K562 (cell line): ENCODE results near the gene STUM. TPM values are rescaled to one million over a fixed set of nuclear protein-coding genes. Genes with fewer than 3 reads are reported as not detected.

Experiments used
- ATAC-seq: fragments of 200-7000 bp; cut with Tn5 transposase; 3 replicates; pipeline ENCODE4 v1.9.1; 2020; ENCODE audit warnings: moderate library complexity
- BruUV-seq: library from RNA; stranded (reverse); fragments of 400-500 nt; replicated peaks from 2 replicates; lab custom pipeline; 2021; lab: Mats Ljungman, UMichigan
- CTCF ChIA-PET: fragments of 300-600 bp; formaldehyde crosslinking; extraction: SDS; loops from one replicate; lab custom pipeline; 2021; ENCODE audit warnings: low intra/inter-chr PET ratio; lab: Yijun Ruan, JAX
- POLR2A ChIA-PET: fragments of 300-600, 350-650 bp; sonication (Branson Sonifier 250); formaldehyde crosslinking; extraction: SDS; loops from one replicate; lab custom pipeline; 2021; ENCODE audit warnings: antibody characterized with exemption, inconsistent platforms; lab: Yijun Ruan, JAX
- DNase-seq, 4 experiments: peaks; one replicate each; pipeline versions ENCODE4 v3.0.0 to v3.0.0-alpha.2; 2011 to 2018; ENCODE audit warnings: low spot score in 3 of 4, mixed read lengths in 3 of 4; ENCODE audit errors: extremely low read depth in 1 of 4
- FAIRE-seq: peaks from 2 replicates; lab custom pipeline; 2011; peaks lifted over from hg19 to GRCh38; lab: Jason Lieb, UNC
- H2AFZ ChIP-seq: 2 replicates; pipeline ENCODE4 v1.6.0; 2011; ENCODE audit warnings: low read depth, low read length, control low read depth, inconsistent platforms
- H3K27ac ChIP-seq: fragments of 200-600 bp; 3 replicates; pipeline ENCODE4 v1.8.0; 2011; ENCODE audit warnings: low read depth, mild to moderate bottlenecking, control low read depth, inconsistent platforms, low read length, moderate library complexity, mixed read lengths; ENCODE audit errors: extremely low read depth
- H3K27me3 ChIP-seq, 2 experiments: fragments of 300-600 bp in 1 of 2; 2 replicates in 1 of 2; 3 replicates in 1 of 2; pipeline versions ENCODE4 v1.6.0 to v1.8.0; 2011; ENCODE audit warnings: inconsistent platforms in 2 of 2, low read length in 2 of 2, mild to moderate bottlenecking in 1 of 2, mixed read lengths in 1 of 2, moderate library complexity in 1 of 2; ENCODE audit not compliant: control insufficient read depth in 2 of 2, insufficient read depth in 2 of 2
- H3K36me3 ChIP-seq: fragments of 300-600 bp; 3 replicates; pipeline ENCODE4 v1.8.0; 2011; ENCODE audit warnings: mild to moderate bottlenecking, low read length, inconsistent platforms; ENCODE audit not compliant: control insufficient read depth, insufficient read depth
- H3K4me1 ChIP-seq, 2 experiments: fragments of 200-600 bp in 1 of 2; replicated peaks in 1 of 2; 2 replicates in 1 of 2; 3 replicates in 1 of 2; pipeline versions ENCODE4 v1.5.1 to v1.8.0; 2011; ENCODE audit warnings: inconsistent platforms in 2 of 2, low read length in 2 of 2, mild to moderate bottlenecking in 1 of 2, mixed read lengths in 1 of 2, moderate library complexity in 1 of 2; ENCODE audit not compliant: control insufficient read depth in 2 of 2, insufficient read depth in 2 of 2
- H3K4me2 ChIP-seq: 2 replicates; pipeline ENCODE4 v1.6.1; 2011; ENCODE audit warnings: low read length, control low read depth, inconsistent platforms, mixed read lengths; ENCODE audit not compliant: insufficient read depth
- H3K4me3 ChIP-seq: fragments of 200-600 bp; sonication (generic), shearing (Covaris generic); 2 replicates; pipeline ENCODE4 v1.5.1; 2016; ENCODE audit warnings: control low read depth, inconsistent platforms
- H3K79me2 ChIP-seq: fragments of 200-600 bp; 3 replicates; pipeline ENCODE4 v1.8.0; 2011; ENCODE audit warnings: low read length, inconsistent platforms; ENCODE audit not compliant: control insufficient read depth, insufficient read depth
- H3K9ac ChIP-seq, 2 experiments: 2 replicates each; pipeline versions ENCODE4 v1.6.0 to v1.6.1; 2011; ENCODE audit warnings: low read depth in 2 of 2, low read length in 2 of 2, control low read depth in 1 of 2, inconsistent platforms in 1 of 2, mild to moderate bottlenecking in 1 of 2, mixed read lengths in 1 of 2; ENCODE audit not compliant: insufficient read depth in 1 of 2
- H3K9me1 ChIP-seq: one replicate; pipeline ENCODE4 v1.6.0; 2011; ENCODE audit warnings: inconsistent platforms, mild to moderate bottlenecking, low read length, moderate library complexity; ENCODE audit not compliant: control insufficient read depth, insufficient read depth
- H3K9me3 ChIP-seq: replicated peaks from 2 replicates; pipeline ENCODE4 v1.5.1; 2011; ENCODE audit warnings: low read depth, low read length, inconsistent platforms; ENCODE audit not compliant: control insufficient read depth, insufficient read depth
- H4K20me1 ChIP-seq: replicated peaks from 2 replicates; pipeline ENCODE4 v1.6.1; 2011; ENCODE audit warnings: low read length, inconsistent platforms, mixed read lengths; ENCODE audit not compliant: control insufficient read depth, insufficient read depth
- BCOR ChIP-seq: fragments of 450-650 bp; IDR thresholded peaks from 2 replicates; pipeline ENCODE4 v1.6.1; 2016
- BRCA1 ChIP-seq, 2 experiments: fragments of 450-650 bp in 1 of 2; sonication (generic) in 1 of 2; formaldehyde crosslinking in 1 of 2; IDR thresholded peaks; 2 replicates each; pipeline versions ENCODE4 v1.5.0 to v1.6.1; 2017 to 2020; ENCODE audit warnings: mild to moderate bottlenecking in 1 of 2, missing genetic modification reagents in 1 of 2
- CBX1 ChIP-seq: sonication (generic); IDR thresholded peaks from 2 replicates; pipeline ENCODE4 v1.6.1; 2016; ENCODE audit warnings: antibody characterized with exemption, low read depth, mild to moderate bottlenecking
- FIP1L1 ChIP-seq: fragments of 200-400 bp; formaldehyde crosslinking; IDR thresholded peaks from 2 replicates; pipeline ENCODE4 v1.6.1; 2018; ENCODE audit warnings: mild to moderate bottlenecking, low read depth, low read length; ENCODE audit not compliant: poor library complexity, severe bottlenecking
- MIER1 ChIP-seq: fragments of 450-650 bp; IDR thresholded peaks from 2 replicates; pipeline ENCODE4 v1.6.1; 2016; ENCODE audit warnings: antibody characterized with exemption, mild to moderate bottlenecking, low read depth
- NUFIP1 ChIP-seq: fragments of 450-650 bp; IDR thresholded peaks from 2 replicates; pipeline ENCODE4 v1.6.1; 2018; ENCODE audit not compliant: partially characterized antibody
- POLR2AphosphoS5 ChIP-seq: IDR thresholded peaks from 2 replicates; pipeline ENCODE4 v1.6.1; 2011; ENCODE audit warnings: mild to moderate bottlenecking, low read depth, low read length, moderate library complexity; ENCODE audit not compliant: control insufficient read depth, insufficient read depth
- PYGO2 ChIP-seq: fragments of 450-650 bp; IDR thresholded peaks from 2 replicates; pipeline ENCODE4 v1.6.1; 2016; ENCODE audit warnings: mild to moderate bottlenecking, missing genetic modification characterization, moderate library complexity, missing compliant biosample characterization
- RBM14 ChIP-seq: fragments of 200-400 bp; formaldehyde crosslinking; IDR thresholded peaks from 2 replicates; pipeline ENCODE4 v1.6.1; 2018; ENCODE audit warnings: low read depth, mild to moderate bottlenecking, low read length, moderate library complexity, borderline replicate concordance; ENCODE audit not compliant: insufficient read depth
- SMAD3 ChIP-seq: fragments of 450-650 bp; formaldehyde crosslinking; conservative IDR thresholded peaks from 2 replicates; pipeline ENCODE4 v1.4.0; 2020; ENCODE audit warnings: mild to moderate bottlenecking
- SPI1 ChIP-seq: IDR thresholded peaks from 2 replicates; pipeline ENCODE4 v1.6.1; 2011; ENCODE audit warnings: low read depth, low read length, control low read depth, borderline replicate concordance
- STAG1 ChIP-seq: sonication (generic); formaldehyde crosslinking; IDR thresholded peaks from 2 replicates; pipeline ENCODE4 v1.5.0; 2020; ENCODE audit warnings: missing genetic modification reagents, borderline replicate concordance
- ZFP36 ChIP-seq: fragments of 150-350 bp; IDR thresholded peaks from 2 replicates; pipeline ENCODE4 v1.6.1; 2018; ENCODE audit warnings: low read length, low read depth; ENCODE audit not compliant: partially characterized antibody
- ZNF75A ChIP-seq: fragments of 450-650 bp; formaldehyde crosslinking; IDR thresholded peaks from 2 replicates; pipeline ENCODE4 v1.4.0; 2020; ENCODE audit warnings: mild to moderate bottlenecking
- WGBS: fragments of 100-300 bp; shearing (Covaris generic); methylation state at CpG from one replicate; pipeline ENCODE4 v1.1.6; 2016; ENCODE audit warnings: low coverage, mixed read lengths; ENCODE audit not compliant: insufficient coverage; ENCODE audit errors: missing lambda C conversion rate; 5-methylcytosine and 5-hydroxymethylcytosine counted together
- in situ Hi-C: fragments of 300-500 bp; cut with MboI; formaldehyde crosslinking; loops from 4 replicates; pipeline ENCODE4 v1.15.0; 2018; ENCODE audit warnings: inconsistent platforms, mixed read lengths
- intact Hi-C: fragments of 100-400 bp; cut with micrococcal nuclease; formaldehyde crosslinking; loops from 2 replicates; pipeline ENCODE4 v1.14.2; 2022
- polyA plus RNA-seq, 8 experiments: library from polyadenylated mRNA; depleted of rRNA in 4 of 8; stranded (reverse) in 5 of 8; unstranded in 3 of 8; fragments of >200 nt; fragmentation: Nextera tagmentation in 2 of 8; fragmentation: Illumina TruSeq in 1 of 8; extraction: Ambion mirVana in 2 of 8; extraction: Trizol in 1 of 8; gene quantifications; 2 replicates each; pipeline versions ENCODE4 v1.2.1 to v1.2.3, GENCODE V29; 2011 to 2014; ENCODE audit warnings: inconsistent platforms in 1 of 8, missing spikeins in 1 of 8
- total RNA-seq, 7 experiments: library from RNA; depleted of rRNA in 6 of 7; stranded (reverse); fragments of >200 nt in 6 of 7; fragmentation: Illumina TruSeq in 2 of 7; extraction: Trizol in 2 of 7; gene quantifications; 2 replicates each; pipeline versions ENCODE4 v1.2.1 to v1.2.3, GENCODE V29; 2011 to 2021; ENCODE audit warnings: low replicate concordance in 1 of 7
- TF ChIP-seq, protein P1 (sequence below): fragments of 250-450 bp; sonication (Bioruptor Pico); IDR thresholded peaks from 2 replicates; pipeline ENCODE4 v1.5.0; 2020; ENCODE audit warnings: mild to moderate bottlenecking, borderline replicate concordance
- TF ChIP-seq, protein P2 (sequence below): fragments of 250-450 bp; sonication (Bioruptor Pico); IDR thresholded peaks from 2 replicates; pipeline ENCODE4 v1.4.0; 2020; ENCODE audit warnings: mild to moderate bottlenecking, moderate library complexity
- TF ChIP-seq, protein P3 (sequence below): fragments of 450-650 bp; IDR thresholded peaks from 2 replicates; pipeline ENCODE4 v1.6.1; 2017; ENCODE audit warnings: mild to moderate bottlenecking, moderate library complexity

The STUM gene
- total and polyA plus RNA-seq, 9 of the 15 experiments (the other 6 are each of a cell fraction or from before 2014, with no cell fraction given) = not detected

DNA sequence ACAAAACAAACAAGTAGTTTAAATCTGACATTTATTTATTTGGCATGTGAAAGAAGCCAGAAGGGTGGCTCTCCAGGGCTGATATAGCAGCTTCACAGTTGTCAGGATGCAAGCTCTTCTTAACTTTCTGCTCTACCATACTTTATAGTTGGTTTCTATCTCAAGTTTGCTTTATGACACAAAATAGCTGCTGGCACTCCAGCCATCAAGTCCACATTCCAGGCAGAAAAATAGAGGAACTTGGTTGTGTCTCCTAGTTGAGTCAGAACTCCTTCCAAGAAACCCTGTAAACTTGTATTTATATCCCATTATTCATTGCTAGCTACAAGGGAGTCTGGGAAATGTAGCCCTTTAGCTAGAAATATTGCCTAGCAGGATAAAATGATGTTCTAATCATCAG is 24.0 kb upstream of the STUM start (continued):
- TF ChIP-seq POLR2AphosphoS5 = no peak
- no peak for TF ChIP-seq RBM14
- no peak for TF ChIP-seq ZNF75A (CRISPR knock-in tag)
- TF ChIP-seq BCOR = peak; percentile 30; the same call in 1 of the 2 replicates
- no peak for TF ChIP-seq NUFIP1
- no peak for TF ChIP-seq STAG1 (CRISPR knock-in tag)
- TF ChIP-seq, all 486 proteins: peak for 3

DNA sequence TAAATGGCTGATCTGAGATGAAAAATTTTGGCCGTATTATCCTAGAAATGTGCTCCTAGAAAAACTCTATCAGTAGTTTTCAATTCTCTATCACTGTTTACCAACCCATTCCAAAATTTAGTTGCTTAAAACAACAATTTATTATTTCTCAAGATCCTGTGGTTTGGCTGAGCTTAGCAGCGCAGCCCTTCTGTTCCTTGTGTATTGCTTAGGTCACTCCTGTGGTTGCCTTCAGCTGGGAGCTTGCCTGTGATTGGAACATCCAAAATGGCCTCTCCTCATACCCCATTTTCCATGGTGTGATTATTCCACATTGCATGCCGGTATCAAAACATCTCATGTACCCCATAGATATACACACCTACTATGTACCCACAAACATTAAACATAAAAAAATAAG is 22.8 kb upstream of the STUM start:
- no peak for DNase-seq
- ChIA-PET POLR2A (interaction anchor here (0.9 to 1.5 kb wide), 2 partner anchors 18 to 48 kb away, joined by 3 to 5 read pairs; no protein-coding TSS in a partner anchor), CTCF (no interaction called here)
- WGBS = 3% methylated on average over 3 of the region's 3 CpGs
- no peaks in the 10 kb centered on the region for H3K79me2 ChIP-seq
- FAIRE-seq = no peak
- in situ Hi-C loops = no loop called here
- ATAC-seq = no peak
- no peak overlapping the region for H3K4me3 ChIP-seq
- BruUV-seq = no TSS peak
- H3K36me3 ChIP-seq = no peaks in the 10 kb centered on the region
- H3K9ac ChIP-seq = no peak overlapping the region
- no peak overlapping the region for H3K27ac ChIP-seq
- H3K4me2 ChIP-seq = no peak overlapping the region
- no peaks in the 10 kb centered on the region for H4K20me1 ChIP-seq
- H3K27me3 ChIP-seq = peaks cover 14 to 59% of the 10 kb centered on the region in 2 experiments; a peak in 4 of 5 replicates
- intact Hi-C loops = no loop called here
- H3K9me1 ChIP-seq = no peaks in the 10 kb centered on the region
- peaks cover 0 to 5% of the 10 kb centered on the region in 2 experiments; a peak in 2 of 5 replicates for H3K4me1 ChIP-seq
- no peaks in the 10 kb centered on the region for H3K9me3 ChIP-seq
- no peak overlapping the region for H2AFZ ChIP-seq
- TF ChIP-seq PYGO2 (tag) = no peak
- TF ChIP-seq, protein P1, sequence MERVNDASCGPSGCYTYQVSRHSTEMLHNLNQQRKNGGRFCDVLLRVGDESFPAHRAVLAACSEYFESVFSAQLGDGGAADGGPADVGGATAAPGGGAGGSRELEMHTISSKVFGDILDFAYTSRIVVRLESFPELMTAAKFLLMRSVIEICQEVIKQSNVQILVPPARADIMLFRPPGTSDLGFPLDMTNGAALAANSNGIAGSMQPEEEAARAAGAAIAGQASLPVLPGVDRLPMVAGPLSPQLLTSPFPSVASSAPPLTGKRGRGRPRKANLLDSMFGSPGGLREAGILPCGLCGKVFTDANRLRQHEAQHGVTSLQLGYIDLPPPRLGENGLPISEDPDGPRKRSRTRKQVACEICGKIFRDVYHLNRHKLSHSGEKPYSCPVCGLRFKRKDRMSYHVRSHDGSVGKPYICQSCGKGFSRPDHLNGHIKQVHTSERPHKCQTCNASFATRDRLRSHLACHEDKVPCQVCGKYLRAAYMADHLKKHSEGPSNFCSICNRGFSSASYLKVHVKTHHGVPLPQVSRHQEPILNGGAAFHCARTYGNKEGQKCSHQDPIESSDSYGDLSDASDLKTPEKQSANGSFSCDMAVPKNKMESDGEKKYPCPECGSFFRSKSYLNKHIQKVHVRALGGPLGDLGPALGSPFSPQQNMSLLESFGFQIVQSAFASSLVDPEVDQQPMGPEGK (CRISPR knock-in tag) = no peak
- TF ChIP-seq SMAD3 (CRISPR knock-in tag) = no peak
- no peak for TF ChIP-seq FIP1L1
- TF ChIP-seq, protein P2, sequence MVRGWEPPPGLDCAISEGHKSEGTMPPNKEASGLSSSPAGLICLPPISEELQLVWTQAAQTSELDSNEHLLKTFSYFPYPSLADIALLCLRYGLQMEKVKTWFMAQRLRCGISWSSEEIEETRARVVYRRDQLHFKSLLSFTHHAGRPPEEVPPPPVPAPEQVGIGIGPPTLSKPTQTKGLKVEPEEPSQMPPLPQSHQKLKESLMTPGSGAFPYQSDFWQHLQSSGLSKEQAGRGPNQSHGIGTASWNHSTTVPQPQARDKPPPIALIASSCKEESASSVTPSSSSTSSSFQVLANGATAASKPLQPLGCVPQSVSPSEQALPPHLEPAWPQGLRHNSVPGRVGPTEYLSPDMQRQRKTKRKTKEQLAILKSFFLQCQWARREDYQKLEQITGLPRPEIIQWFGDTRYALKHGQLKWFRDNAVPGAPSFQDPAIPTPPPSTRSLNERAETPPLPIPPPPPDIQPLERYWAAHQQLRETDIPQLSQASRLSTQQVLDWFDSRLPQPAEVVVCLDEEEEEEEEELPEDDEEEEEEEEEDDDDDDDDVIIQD (CRISPR knock-in tag) = no peak
- no peak for TF ChIP-seq BRCA1 (IDR thresholded peaks at IDR 0.05)
- TF ChIP-seq BRCA1 (CRISPR knock-in tag; IDR thresholded peaks at IDR 0.05) = no peak
- TF ChIP-seq ZFP36 = no peak
- TF ChIP-seq MIER1 = no peak
- TF ChIP-seq CBX1 = no peak
- TF ChIP-seq SPI1 = no peak
- TF ChIP-seq, protein P3, sequence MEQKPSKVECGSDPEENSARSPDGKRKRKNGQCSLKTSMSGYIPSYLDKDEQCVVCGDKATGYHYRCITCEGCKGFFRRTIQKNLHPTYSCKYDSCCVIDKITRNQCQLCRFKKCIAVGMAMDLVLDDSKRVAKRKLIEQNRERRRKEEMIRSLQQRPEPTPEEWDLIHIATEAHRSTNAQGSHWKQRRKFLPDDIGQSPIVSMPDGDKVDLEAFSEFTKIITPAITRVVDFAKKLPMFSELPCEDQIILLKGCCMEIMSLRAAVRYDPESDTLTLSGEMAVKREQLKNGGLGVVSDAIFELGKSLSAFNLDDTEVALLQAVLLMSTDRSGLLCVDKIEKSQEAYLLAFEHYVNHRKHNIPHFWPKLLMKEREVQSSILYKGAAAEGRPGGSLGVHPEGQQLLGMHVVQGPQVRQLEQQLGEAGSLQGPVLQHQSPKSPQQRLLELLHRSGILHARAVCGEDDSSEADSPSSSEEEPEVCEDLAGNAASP = no peak
